Uterus (tissue), 2 donors: ENCODE data around the gene ADGRG7.

Source experiments
- CTCF ChIP-seq, 4 experiments: fragments of 200-600 bp in 2 of 4; fragments of 450-650 bp in 2 of 4; sonication (generic) in 2 of 4; IDR thresholded peaks; one replicate each; pipeline ENCODE4 v1.5.1; 2016 to 2019; ENCODE audit warnings: antibody characterized with exemption in 4 of 4, mild to moderate bottlenecking in 2 of 4, moderate library complexity in 1 of 4
- POLR2A ChIP-seq, 2 donors: fragments of 450-650 bp; IDR thresholded peaks; one replicate each; pipeline ENCODE4 v1.6.1; 2016; ENCODE audit warnings: antibody characterized with exemption in 2 of 2, mild to moderate bottlenecking in 1 of 2, moderate library complexity in 1 of 2

GRCh38 chr3:100645913-100646312 lies 36.5 kb downstream of the ADGRG7 start:
- TF ChIP-seq CTCF (IDR thresholded peaks at IDR 0.05): no peak
- TF ChIP-seq POLR2A (IDR thresholded peaks at IDR 0.05): no peak
